CD4-positive, alpha-beta T cell (primary cell): ENCODE data around the gene POLR1E. TPM values are rescaled to one million over a fixed set of nuclear protein-coding genes. Genes with fewer than 3 reads are reported as not detected.

Source experiments
- ATAC-seq: fragments of 200-7000 bp; cut with Tn5 transposase; one replicate; pipeline ENCODE4 v1.10.0; 2022; ENCODE audit warnings: mild to moderate bottlenecking; ENCODE audit not compliant: poor library complexity
- CTCF ChIA-PET: fragments of 350-600 bp; sonication (Branson Sonifier 250); formaldehyde crosslinking; loops from one replicate; lab custom pipeline; 2021; ENCODE audit warnings: antibody characterized with exemption, inconsistent platforms; lab: Charles Lee
- POLR2A ChIA-PET: fragments of 350-600 bp; sonication (Branson Sonifier 250); formaldehyde crosslinking; loops from one replicate; lab custom pipeline; 2021; ENCODE audit warnings: antibody characterized with exemption, inconsistent platforms; lab: Charles Lee
- DNase-seq, 14 experiments: peaks; one replicate each; pipeline ENCODE4 v3.0.0-alpha.2; 2013 to 2020; ENCODE audit warnings: mixed read lengths in 2 of 14
- H3K27ac ChIP-seq, 2 donors: one replicate each; pipeline versions ENCODE4 v1.5.1 to v1.7.0; 2013; ENCODE audit warnings: low read length in 2 of 2, low read depth in 1 of 2, mild to moderate bottlenecking in 1 of 2
- H3K27me3 ChIP-seq, 2 experiments: 1 replicate in 1 of 2; 2 replicates in 1 of 2; pipeline versions ENCODE4 v1.6.1 to v1.7.0; 2013; ENCODE audit warnings: low read length in 2 of 2, control low read depth in 1 of 2, mild to moderate bottlenecking in 1 of 2, moderate library complexity in 1 of 2; ENCODE audit not compliant: insufficient read depth in 2 of 2, control insufficient read depth in 1 of 2
- H3K36me3 ChIP-seq: one replicate; pipeline ENCODE4 v1.6.1; 2013; ENCODE audit warnings: low read length, control low read depth; ENCODE audit not compliant: insufficient read depth
- H3K4me1 ChIP-seq: one replicate; pipeline ENCODE4 v1.6.1; 2013; ENCODE audit warnings: low read length, control low read depth; ENCODE audit not compliant: insufficient read depth
- H3K4me3 ChIP-seq: one replicate; pipeline ENCODE4 v1.5.1; 2013; ENCODE audit warnings: mild to moderate bottlenecking, low read length, moderate library complexity
- H3K9me3 ChIP-seq, 2 experiments: 1 replicate in 1 of 2; 2 replicates in 1 of 2; pipeline versions ENCODE4 v1.6.1 to v1.7.0; 2013; ENCODE audit warnings: low read length in 2 of 2, mild to moderate bottlenecking in 2 of 2, control low read depth in 1 of 2, moderate library complexity in 1 of 2; ENCODE audit not compliant: control insufficient read depth in 1 of 2, insufficient read depth in 1 of 2
- H3K27ac Mint-ChIP-seq: one replicate; pipeline ENCODE4 v1.8.0; 2020; ENCODE audit warnings: mixed read lengths
- H3K27me3 Mint-ChIP-seq: one replicate; pipeline ENCODE4 v1.8.0; 2021; ENCODE audit warnings: mixed read lengths
- H3K36me3 Mint-ChIP-seq: one replicate; pipeline ENCODE4 v1.8.0; 2021; ENCODE audit warnings: low read depth, mixed read lengths
- H3K4me1 Mint-ChIP-seq: one replicate; pipeline ENCODE4 v1.8.0; 2021; ENCODE audit warnings: low read depth, mixed read lengths
- H3K4me3 Mint-ChIP-seq: one replicate; pipeline ENCODE4 v1.8.0; 2020; ENCODE audit warnings: mild to moderate bottlenecking, mixed read lengths
- H3K9me3 Mint-ChIP-seq: one replicate; pipeline ENCODE4 v1.8.0; 2020; ENCODE audit warnings: mixed read lengths
- CTCF ChIP-seq: fragments of 200-600 bp; IDR thresholded peaks from one replicate; pipeline ENCODE4 v1.8.0; 2022; ENCODE audit warnings: antibody characterized with exemption, mild to moderate bottlenecking
- intact Hi-C, 2 experiments: fragments of 100-400 bp; cut with DNase I in 1 of 2; cut with micrococcal nuclease in 1 of 2; formaldehyde crosslinking; loops; one replicate each; pipeline versions ENCODE4 v1.15.1 to v1.9.0; 2023 to 2025; cut with DNase I, micrococcal nuclease
- polyA plus RNA-seq, 2 donors: library from polyadenylated mRNA; unstranded; fragments of 120-200 nt; gene quantifications; one replicate each; pipeline ENCODE4 v1.2.1, GENCODE V29; 2013
- total RNA-seq, 174 experiments: library from RNA in 2 of 174; stranded (reverse) in 2 of 174; gene quantifications; one replicate each; pipeline ENCODE4 v1.2.3 and lab custom pipeline; 2021 to 2026

The POLR1E gene
- total RNA-seq (10 to 100 TPM; 28.9 to 29.7 TPM), total RNA-seq (lab: John Stamatoyannopoulos, UW) (30.1 to 138 (median 61.0) reads per million in 172 experiments)
- polyA plus RNA-seq (2013, experiment 1 of 2) = 32.4 TPM
- 35.2 TPM for polyA plus RNA-seq (2013, experiment 2 of 2)

DNA sequence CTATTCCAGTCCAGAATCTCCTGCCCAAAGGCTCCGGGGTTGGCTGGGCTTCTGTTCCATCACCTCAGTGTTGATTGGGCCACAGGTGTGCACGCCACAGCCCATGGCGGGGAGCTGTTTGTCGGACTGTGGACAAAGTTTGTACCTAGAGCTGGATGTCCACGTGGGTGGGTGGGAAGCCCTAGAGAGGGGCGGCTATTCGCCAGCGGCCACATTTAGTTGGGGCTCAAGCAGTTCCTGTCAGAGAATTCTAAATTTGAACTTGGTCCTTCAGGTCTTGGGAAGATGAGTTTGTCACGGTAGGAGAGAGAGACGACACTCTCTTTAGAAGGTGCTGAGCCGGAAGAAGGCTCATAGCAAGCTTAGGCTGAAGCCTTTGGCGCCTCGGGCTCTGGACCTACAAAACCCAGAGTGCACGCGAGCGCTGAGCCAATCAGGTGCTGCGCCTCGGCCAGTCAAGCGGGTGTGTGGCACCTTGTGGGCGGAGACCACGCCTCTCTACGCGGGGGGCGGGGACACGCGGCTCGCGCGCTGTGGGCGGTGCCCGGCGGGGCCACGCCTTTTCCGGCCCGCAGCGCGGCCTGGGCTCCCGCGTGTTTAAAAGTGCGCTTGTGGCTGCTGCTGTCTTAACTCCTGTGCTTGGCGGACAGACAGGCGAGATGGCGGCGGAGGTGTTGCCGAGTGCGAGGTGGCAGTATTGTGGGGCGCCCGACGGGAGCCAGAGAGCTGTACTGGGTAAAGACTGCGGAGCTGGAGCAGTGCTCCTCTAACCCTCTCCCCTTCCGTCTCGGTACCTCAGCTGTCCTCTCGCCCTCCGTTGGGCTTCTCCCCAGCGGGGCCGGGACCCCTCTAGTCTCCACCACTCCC is at the start of gene POLR1E:
POLR1E (plus strand) TSS at position 560 of the 867 bp plus-strand sequence; CDS start at position 660, 100 bp downstream.
- H3K36me3 Mint-ChIP-seq = peaks cover 44% of the 10 kb centered on the region
- H3K9me3 Mint-ChIP-seq = no peaks in the 10 kb centered on the region
- no peak for TF ChIP-seq CTCF
- peak; percentile 97 for ATAC-seq
- H3K4me1 ChIP-seq = peaks cover 29% of the 10 kb centered on the region
- peak within 1 kb of the TSS; percentile 92 for H3K27ac Mint-ChIP-seq
- ChIA-PET CTCF (interaction anchor here (0.6 to 1.1 kb wide), 2 partner anchors 18 to 22 kb away, joined by 3 read pairs; no protein-coding TSS in a partner anchor), POLR2A (interaction anchor here (0.9 to 4.5 kb wide), 12 partner anchors 10 to 365 kb away, joined by 3 to 52 read pairs (median 4); partner anchors contain the start of genes FBXO10, GRHPR, TOMM5 and ZBTB5)
- peak within 1 kb of the TSS; percentile 67 to 74 for H3K27ac ChIP-seq
- peaks cover 30% of the 10 kb centered on the region for H3K36me3 ChIP-seq
- H3K27me3 Mint-ChIP-seq = peaks cover 8% of the 10 kb centered on the region
- H3K4me1 Mint-ChIP-seq = peaks cover 47% of the 10 kb centered on the region
- peak within 1 kb of the TSS; percentile 89 for H3K4me3 ChIP-seq
- peak within 1 kb of the TSS; percentile 94 for H3K4me3 Mint-ChIP-seq
- no peaks in the 10 kb centered on the region for H3K9me3 ChIP-seq
- peaks cover 0 to 3% of the 10 kb centered on the region in 2 experiments for H3K27me3 ChIP-seq
- peak; percentile 91 to 98 (median 96) for DNase-seq
- intact Hi-C loops = loop anchor here (1.0 to 10.0 kb wide), 10 partner anchors 20 to 1001 kb away; partner anchors contain the start of genes GRHPR (in 2 of the 2), DCAF10 (in 1 of the 2), SLC25A51 (in 1 of the 2) and ZBTB5 (in 1 of the 2)

DNA sequence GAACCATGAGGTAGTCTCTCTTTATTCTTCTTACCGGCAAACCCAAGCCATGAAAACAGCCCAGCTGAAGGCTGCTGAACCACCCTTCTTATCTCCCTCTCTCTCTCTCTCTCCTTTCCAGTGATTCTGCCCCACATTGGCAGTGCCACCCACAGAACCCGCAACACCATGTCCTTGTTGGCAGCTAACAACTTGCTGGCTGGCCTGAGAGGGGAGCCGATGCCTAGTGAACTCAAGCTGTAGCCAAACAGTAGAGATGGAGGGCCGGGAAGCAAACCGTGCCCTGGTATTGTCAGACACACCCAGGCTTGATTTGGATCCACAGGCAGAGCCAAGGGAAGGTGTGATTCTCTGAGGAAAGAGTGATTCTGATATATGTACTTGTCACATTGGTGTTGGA is 49.2 kb upstream of the POLR1E start:
- ATAC-seq (no peak), DNase-seq (no peak)
- H3K4me1 ChIP-seq = no peaks in the 10 kb centered on the region
- CTCF ChIA-PET = no interaction called here
- H3K36me3 Mint-ChIP-seq = peaks cover 83% of the 10 kb centered on the region
- H3K4me1 Mint-ChIP-seq = no peaks in the 10 kb centered on the region
- no peak overlapping the region for H3K4me3 Mint-ChIP-seq
- no peaks in the 10 kb centered on the region for H3K27me3 ChIP-seq
- no peak overlapping the region for H3K4me3 ChIP-seq
- POLR2A ChIA-PET = interaction anchor here (0.7 kb wide), 1 partner anchor 14 kb away, joined by 3 read pairs; the partner anchor contains the start of gene GRHPR
- no peaks in the 10 kb centered on the region for H3K27me3 Mint-ChIP-seq
- no peak overlapping the region for H3K27ac ChIP-seq
- no peak overlapping the region for H3K27ac Mint-ChIP-seq
- H3K9me3 ChIP-seq = no peaks in the 10 kb centered on the region
- H3K36me3 ChIP-seq = peaks cover 61% of the 10 kb centered on the region
- intact Hi-C loops = no loop called here
- TF ChIP-seq CTCF = no peak
- H3K9me3 Mint-ChIP-seq = no peaks in the 10 kb centered on the region

GRCh38 chr9:37437010-37437409 is 48.7 kb upstream of the POLR1E start:
- TF ChIP-seq CTCF = no peak
- ChIA-PET CTCF (no interaction called here), POLR2A (interaction anchor here (0.7 kb wide), 1 partner anchor 15 kb away, joined by 3 read pairs; the partner anchor contains the start of gene GRHPR)
- H3K9me3 Mint-ChIP-seq = no peaks in the 10 kb centered on the region
- intact Hi-C loops = no loop called here
- DNase-seq (no peak), ATAC-seq (no peak)
- no peaks in the 10 kb centered on the region for H3K27me3 Mint-ChIP-seq
- H3K4me3 Mint-ChIP-seq = no peak overlapping the region
- no peaks in the 10 kb centered on the region for H3K4me1 Mint-ChIP-seq
- Histone ChIP-seq H3K9me3 (no peaks in the 10 kb centered on the region), H3K4me1 (no peaks in the 10 kb centered on the region), H3K27ac (no peak overlapping the region), H3K27me3 (no peaks in the 10 kb centered on the region), H3K36me3 (peaks cover 63% of the 10 kb centered on the region), H3K4me3 (no peak overlapping the region)
- no peak overlapping the region for H3K27ac Mint-ChIP-seq
- H3K36me3 Mint-ChIP-seq = peaks cover 83% of the 10 kb centered on the region
